Tibial nerve (tissue), 4 donors: ENCODE measurements around the gene CFAP20DC. TPM values are rescaled to one million over a fixed set of nuclear protein-coding genes. Genes with fewer than 3 reads are reported as not detected.

Experiments used
- DNase-seq, 2 donors: peaks; one replicate each; pipeline ENCODE4 v3.0.0-alpha.2; 2019; ENCODE audit warnings: low spot score in 2 of 2
- H3K27ac ChIP-seq, 4 donors: fragments of 200-600 bp; sonication (generic) in 3 of 4; one replicate each; pipeline ENCODE4 v1.5.1; 2017 to 2019; ENCODE audit warnings: mild to moderate bottlenecking in 1 of 4
- H3K27me3 ChIP-seq, 2 donors: fragments of 200-600 bp; sonication (generic) in 1 of 2; one replicate each; pipeline versions ENCODE4 v1.5.1 to v1.6.0; 2017 to 2019
- H3K36me3 ChIP-seq, 3 donors: fragments of 200-600 bp; sonication (generic); one replicate each; pipeline ENCODE4 v1.5.1; 2018 to 2019
- H3K4me1 ChIP-seq, 4 donors: fragments of 200-600 bp; sonication (generic) in 3 of 4; one replicate each; pipeline ENCODE4 v1.5.1; 2017 to 2019
- H3K4me3 ChIP-seq, 4 donors: fragments of 200-600 bp; sonication (generic) in 3 of 4; one replicate each; pipeline ENCODE4 v1.5.1; 2017 to 2019; ENCODE audit warnings: mild to moderate bottlenecking in 1 of 4, moderate library complexity in 1 of 4
- H3K9me3 ChIP-seq, 4 donors: fragments of 200-600 bp; sonication (generic) in 3 of 4; one replicate each; pipeline ENCODE4 v1.5.1; 2017 to 2019
- EP300 ChIP-seq, 2 donors: sonication (generic); formaldehyde crosslinking; IDR thresholded peaks; one replicate each; pipeline ENCODE4 v1.6.1; 2017; ENCODE audit warnings: antibody characterized with exemption in 2 of 2, mild to moderate bottlenecking in 1 of 2
- POLR2A ChIP-seq, 2 donors: fragments of 450-650 bp; IDR thresholded peaks; one replicate each; pipeline ENCODE4 v1.6.1; 2017; ENCODE audit warnings: antibody characterized with exemption in 2 of 2, mild to moderate bottlenecking in 2 of 2, moderate library complexity in 2 of 2
- WGBS, 2 donors: methylation state at CpG; one replicate each; pipeline ENCODE4 v1.1.5; 2018; 5-methylcytosine and 5-hydroxymethylcytosine counted together
- total RNA-seq, 4 donors: library from RNA; depleted of rRNA; stranded (reverse); fragments of >200 nt; gene quantifications; one replicate each; pipeline ENCODE4 v1.1.0, GENCODE V29; 2016
- TF ChIP-seq, protein P1 (sequence below), 5 experiments: fragments of 200-600 bp in 3 of 5; fragments of 450-650 bp in 2 of 5; sonication (generic) in 3 of 5; IDR thresholded peaks; one replicate each; pipeline ENCODE4 v1.5.1; 2016 to 2019; ENCODE audit warnings: antibody characterized with exemption in 5 of 5, mild to moderate bottlenecking in 3 of 5, moderate library complexity in 2 of 5

CFAP20DC gene
- total RNA-seq, 4 donors from 2014 or later = 1.3 to 2.0 (median 1.7) TPM

DNA sequence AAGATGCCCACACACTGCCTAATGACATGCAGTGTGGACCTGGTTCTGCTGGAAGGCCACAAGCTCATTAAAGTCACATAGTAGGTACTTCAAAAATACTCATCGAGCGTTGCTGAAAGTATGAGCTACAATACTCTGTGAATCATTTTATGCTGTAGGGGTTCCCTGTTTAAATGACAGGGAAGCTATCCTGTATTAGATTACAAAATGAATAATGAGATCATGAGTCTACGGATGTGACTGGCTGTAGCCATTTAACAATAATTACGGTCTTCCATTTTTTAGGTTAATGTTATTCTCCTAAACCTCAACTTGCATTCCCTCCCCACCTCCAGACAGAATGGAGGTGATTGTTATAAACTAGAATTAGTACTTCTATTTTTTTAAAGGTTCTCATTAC is 255.1 kb downstream of the CFAP20DC start:
- no peaks in the 10 kb centered on the region for H3K27me3 ChIP-seq
- no peaks in the 10 kb centered on the region for H3K4me1 ChIP-seq
- no peaks in the 10 kb centered on the region for H3K9me3 ChIP-seq
- no peaks in the 10 kb centered on the region for H3K36me3 ChIP-seq
- H3K27ac ChIP-seq = no peak overlapping the region
- DNase-seq = no peak
- 95% methylated on average over 4 of the region's 4 CpGs for WGBS, 2 donors
- H3K4me3 ChIP-seq = no peak overlapping the region
- TF ChIP-seq, protein P1, sequence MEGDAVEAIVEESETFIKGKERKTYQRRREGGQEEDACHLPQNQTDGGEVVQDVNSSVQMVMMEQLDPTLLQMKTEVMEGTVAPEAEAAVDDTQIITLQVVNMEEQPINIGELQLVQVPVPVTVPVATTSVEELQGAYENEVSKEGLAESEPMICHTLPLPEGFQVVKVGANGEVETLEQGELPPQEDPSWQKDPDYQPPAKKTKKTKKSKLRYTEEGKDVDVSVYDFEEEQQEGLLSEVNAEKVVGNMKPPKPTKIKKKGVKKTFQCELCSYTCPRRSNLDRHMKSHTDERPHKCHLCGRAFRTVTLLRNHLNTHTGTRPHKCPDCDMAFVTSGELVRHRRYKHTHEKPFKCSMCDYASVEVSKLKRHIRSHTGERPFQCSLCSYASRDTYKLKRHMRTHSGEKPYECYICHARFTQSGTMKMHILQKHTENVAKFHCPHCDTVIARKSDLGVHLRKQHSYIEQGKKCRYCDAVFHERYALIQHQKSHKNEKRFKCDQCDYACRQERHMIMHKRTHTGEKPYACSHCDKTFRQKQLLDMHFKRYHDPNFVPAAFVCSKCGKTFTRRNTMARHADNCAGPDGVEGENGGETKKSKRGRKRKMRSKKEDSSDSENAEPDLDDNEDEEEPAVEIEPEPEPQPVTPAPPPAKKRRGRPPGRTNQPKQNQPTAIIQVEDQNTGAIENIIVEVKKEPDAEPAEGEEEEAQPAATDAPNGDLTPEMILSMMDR (IDR thresholded peaks at IDR 0.05) = no peak
- TF ChIP-seq EP300 (IDR thresholded peaks at IDR 0.05) (no peak), POLR2A (IDR thresholded peaks at IDR 0.05) (no peak)

DNA sequence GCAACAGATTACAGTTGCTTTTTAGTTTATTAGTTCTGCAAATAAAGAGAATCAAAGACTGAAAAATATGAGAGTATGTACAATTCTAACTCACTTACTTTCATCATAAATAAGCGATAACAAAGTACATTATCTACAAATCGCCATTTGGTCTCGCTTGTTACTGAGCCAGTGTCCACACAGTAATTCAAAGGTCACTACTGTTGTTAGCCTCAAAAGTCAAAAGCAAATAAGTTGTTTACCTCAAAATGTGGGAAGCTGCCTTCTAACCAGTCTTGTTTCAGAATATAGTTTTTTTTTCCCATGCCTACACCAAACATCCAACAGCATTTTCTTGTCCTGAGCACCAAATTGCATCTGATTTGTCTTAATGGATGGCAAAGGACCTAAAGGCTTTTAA is 255.9 kb downstream of the CFAP20DC start:
- Histone ChIP-seq H3K27me3 (no peaks in the 10 kb centered on the region), H3K36me3 (no peaks in the 10 kb centered on the region), H3K4me3 (no peak overlapping the region), H3K27ac (no peak overlapping the region), H3K4me1 (no peaks in the 10 kb centered on the region), H3K9me3 (no peaks in the 10 kb centered on the region)
- 86 to 88% methylated on average over 3 of the region's 3 CpGs for WGBS, 2 donors
- TF ChIP-seq POLR2A (IDR thresholded peaks at IDR 0.05) (no peak), EP300 (IDR thresholded peaks at IDR 0.05) (no peak)
- TF ChIP-seq, protein P1 (IDR thresholded peaks at IDR 0.05) = no peak
- no peak for DNase-seq

DNA sequence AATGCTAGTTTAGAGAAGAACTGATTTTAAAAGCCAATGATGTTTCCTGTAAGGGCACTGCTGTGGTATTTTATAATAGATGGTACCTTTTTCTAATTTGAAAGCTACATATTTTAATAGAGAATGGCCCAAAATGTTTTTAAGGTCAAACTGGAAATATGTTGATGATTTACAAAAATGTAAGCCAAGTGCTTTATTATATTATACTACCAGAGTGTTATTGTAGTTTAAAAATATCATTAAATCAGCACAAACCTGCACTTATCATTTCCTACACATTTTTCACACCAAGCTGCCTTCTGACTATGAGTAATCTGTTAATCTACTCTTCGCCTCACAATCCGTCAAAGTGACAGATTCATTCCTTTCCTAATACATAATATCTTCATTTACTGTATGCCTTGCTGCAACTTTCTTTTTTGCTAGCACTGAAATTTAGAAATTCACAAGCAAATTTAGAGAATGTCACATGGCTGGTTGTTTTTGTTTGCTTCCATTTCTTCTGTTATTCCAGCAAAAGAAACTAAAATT is 256.8 kb downstream of the CFAP20DC start:
- Histone ChIP-seq H3K27ac (no peak overlapping the region), H3K36me3 (no peaks in the 10 kb centered on the region), H3K27me3 (no peaks in the 10 kb centered on the region), H3K4me1 (no peaks in the 10 kb centered on the region), H3K4me3 (no peak overlapping the region), H3K9me3 (no peaks in the 10 kb centered on the region)
- 53 to 55% methylated on average over 2 of the region's 2 CpGs for WGBS, 2 donors
- no peak for TF ChIP-seq EP300 (IDR thresholded peaks at IDR 0.05)
- TF ChIP-seq POLR2A (IDR thresholded peaks at IDR 0.05) = no peak
- TF ChIP-seq, protein P1 (IDR thresholded peaks at IDR 0.05) = no peak
- no peak for DNase-seq

DNA sequence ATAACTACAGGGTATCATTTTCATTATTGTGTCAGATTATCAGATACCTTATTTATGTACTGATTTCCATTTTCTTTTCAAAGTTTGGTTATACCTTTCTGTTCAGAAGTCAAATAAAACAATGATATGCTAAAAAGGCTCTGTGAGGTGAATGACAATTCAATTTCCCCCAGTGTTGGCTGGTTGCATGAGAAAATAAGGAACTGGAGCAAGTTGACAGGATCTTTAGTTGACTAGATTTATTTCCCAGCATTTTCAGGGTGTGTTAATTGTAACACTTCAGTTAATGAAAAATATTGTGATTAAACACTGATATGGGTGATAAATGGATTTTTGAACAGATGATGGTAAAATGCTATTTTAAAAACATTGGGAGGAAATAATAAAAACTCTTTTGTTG is 260.4 kb downstream of the CFAP20DC start:
- Histone ChIP-seq H3K27me3 (no peaks in the 10 kb centered on the region), H3K36me3 (no peaks in the 10 kb centered on the region), H3K27ac (no peak overlapping the region), H3K9me3 (no peaks in the 10 kb centered on the region), H3K4me3 (no peak overlapping the region), H3K4me1 (no peaks in the 10 kb centered on the region)
- TF ChIP-seq, protein P1 (IDR thresholded peaks at IDR 0.05) = no peak
- no peak for TF ChIP-seq POLR2A (IDR thresholded peaks at IDR 0.05)
- TF ChIP-seq EP300 (IDR thresholded peaks at IDR 0.05) = no peak
- DNase-seq = no peak

DNA sequence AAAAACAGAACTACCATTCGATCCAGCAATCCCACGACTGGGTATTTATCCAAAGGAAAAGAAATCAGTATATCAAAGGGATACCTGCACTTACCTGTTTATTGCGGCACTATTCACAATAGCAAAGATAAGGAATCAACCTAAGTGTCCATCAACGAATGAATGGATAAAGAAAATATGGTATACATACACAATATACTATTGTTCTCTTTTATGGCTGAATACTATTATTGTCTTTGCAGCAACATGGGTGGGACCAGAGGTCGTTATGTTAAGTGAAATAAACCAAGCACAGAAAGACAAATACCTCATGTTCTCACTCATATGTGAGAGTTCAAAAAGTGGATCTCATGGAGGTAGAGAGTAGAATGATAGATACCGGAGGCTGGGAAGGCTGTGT is 264.9 kb downstream of the CFAP20DC start:
- H3K27me3 ChIP-seq = no peaks in the 10 kb centered on the region
- no peak for DNase-seq
- H3K4me1 ChIP-seq = no peaks in the 10 kb centered on the region
- no peak overlapping the region for H3K27ac ChIP-seq
- H3K4me3 ChIP-seq = no peak overlapping the region
- H3K9me3 ChIP-seq = peaks cover 0 to 30% (median 4%) of the 10 kb centered on the region in 4 donors
- WGBS, 2 donors = 66 to 71% methylated on average over 6 of the region's 6 CpGs
- H3K36me3 ChIP-seq = no peaks in the 10 kb centered on the region
- TF ChIP-seq, protein P1 (IDR thresholded peaks at IDR 0.05) = no peak
- no peak for TF ChIP-seq POLR2A (IDR thresholded peaks at IDR 0.05)
- TF ChIP-seq EP300 (IDR thresholded peaks at IDR 0.05) = no peak
